Transverse colon (tissue), 4 donors: ENCODE data around the gene ANKH.

Source experiments
- CTCF ChIP-seq, 5 experiments: fragments of 200-600 bp in 3 of 5; fragments of 450-650 bp in 2 of 5; sonication (generic) in 3 of 5; IDR thresholded peaks; 1 replicate in 2 of 5; 2 replicates in 3 of 5; pipeline ENCODE4 v1.5.1; 2016 to 2017; ENCODE audit warnings: antibody characterized with exemption in 5 of 5, inconsistent platforms in 3 of 5, mild to moderate bottlenecking in 2 of 5, moderate library complexity in 1 of 5
- POLR2A ChIP-seq: fragments of 450-650 bp; IDR thresholded peaks from one replicate; pipeline ENCODE4 v1.6.1; 2016; ENCODE audit warnings: antibody characterized with exemption, mild to moderate bottlenecking, moderate library complexity
- POLR2AphosphoS5 ChIP-seq, 3 donors: sonication (generic); formaldehyde crosslinking; IDR thresholded peaks; one replicate each; pipeline ENCODE4 v1.6.1; 2016; ENCODE audit warnings: antibody characterized with exemption in 3 of 3

- no peak for TF ChIP-seq CTCF (IDR thresholded peaks at IDR 0.05)
- no peak for TF ChIP-seq POLR2A
- TF ChIP-seq POLR2AphosphoS5 (IDR thresholded peaks at IDR 0.05), result no peak
Measured at GRCh38 chr5:14807471-14807870, 64.1 kb downstream of the ANKH start.
